Measurements from ENCODE around the gene GHR.

DNA sequence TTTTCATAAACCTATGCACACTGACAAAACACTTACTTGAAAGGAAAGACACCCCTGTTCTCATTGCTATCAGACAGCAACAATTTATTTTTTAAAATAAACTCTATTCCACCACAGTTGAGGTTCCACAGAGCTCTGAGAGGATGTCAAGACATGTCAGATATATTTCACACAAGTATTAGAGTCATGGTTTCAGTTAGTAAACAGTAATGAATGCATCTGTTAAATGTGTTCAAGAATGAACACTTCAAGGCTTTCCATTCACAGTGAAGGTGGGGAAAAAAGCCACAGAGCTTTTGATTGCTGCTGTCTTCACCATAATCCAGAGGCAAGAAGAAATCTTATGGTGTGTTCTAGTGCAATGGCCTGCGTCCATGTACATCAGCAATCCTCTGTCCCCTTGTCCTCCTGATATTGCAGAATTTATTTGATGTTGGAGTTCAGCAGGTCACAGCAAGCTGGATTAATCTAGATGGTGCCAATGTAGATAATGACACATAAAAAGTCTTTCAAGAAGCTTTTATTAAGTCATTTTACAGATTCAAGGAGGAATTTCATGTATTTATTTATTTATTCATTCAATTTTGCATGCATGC, 146.8 kb downstream of the GHR start:
- TF ChIP-seq CTCF (IDR thresholded peaks at IDR 0.05; ENCODE audit: low read length) (no peak), EZH2phosphoT487 (IDR thresholded peaks at IDR 0.05; ENCODE audit: low read length) (no peak)
